Heart left ventricle (tissue), 13 donors: ENCODE data around the gene NMS.

ENCODE experiments used
- CTCF ChIP-seq, 12 donors: fragments of 200-600 bp; sonication (generic) in 4 of 12; IDR thresholded peaks; one replicate each; pipeline versions ENCODE4 v1.5.0 to v1.8.0; 2018 to 2022; ENCODE audit warnings: antibody characterized with exemption in 12 of 12, mild to moderate bottlenecking in 5 of 12
- POLR2A ChIP-seq, 2 donors: fragments of 450-650 bp; IDR thresholded peaks; one replicate each; pipeline ENCODE4 v1.6.1; 2017; ENCODE audit warnings: antibody characterized with exemption in 2 of 2, mild to moderate bottlenecking in 2 of 2, moderate library complexity in 2 of 2
- donor health status: ischemic (EF 13 %, LVEDD 7.1; RV severe dilation, severe dysfunction).
- donor health status: DM: no; HTN: yes; CAD: no.
- donor health status: DM: no; HTN: no; CAD: no.
- donor health status: ischemic (EF 25% LVEDD 6.9; RV normal size, moderate dysfunction).
- donor health status: ischemic (EF 25% LVEDD 5.7; RV mildly dilated, moderate dysfunction).
- donor health status: ischemic (EF 35%, LVEDD 5.7; RV mildly dilated, moderate dysfunction).
- donor health status: nonischemic (EF 11% LVEDD 7.7; RV severe dilation, severe dysfunction).
- donor health status: DM: yes; HTN: yes; CAD: no.
- donor health status: PGD.
- donor health status: ischemic (EF 29% LVEDD 5.4; RV normal size, mild dysfunction).
- donor health status: nonischemic (EF 23%, LVEDD 6.1; RV moderate dilation, normal function).

GRCh38 chr2:100517556-100517955 is 47.3 kb downstream of the NMS start:
- no peak for TF ChIP-seq CTCF (IDR thresholded peaks at IDR 0.05)
- TF ChIP-seq POLR2A (IDR thresholded peaks at IDR 0.05): no peak
